Activated T-cell treated with anti-CD3 and anti-CD28 coated beads, Interleukin-2, amount 50 U/mL, for 72 hours (primary cell): ENCODE results near the gene EPS8. TPM values are rescaled to one million over a fixed set of nuclear protein-coding genes. Genes with fewer than 3 reads are reported as not detected.

Experiments
- total RNA-seq, 2 donors: library from RNA; stranded (reverse); gene quantifications; one replicate each; pipeline ENCODE4 v1.2.3, GENCODE V29; 2022

The EPS8 gene
- total RNA-seq, 2 donors from 2014 or later: 2.4 to 6.3 TPM

Other genes with a start within 250 kb of the EPS8 start
- gene STRAP, start 93.0 kb upstream of the EPS8 start, total RNA-seq: 100 to 1,000 TPM in 1 of 2 donors, 10 to 100 TPM in 1; 95.6 to 104 TPM
- gene DERA, start 121.9 kb upstream of the EPS8 start, total RNA-seq: 10 to 100 TPM; 26.5 to 29.4 TPM